Mucosa of stomach (tissue), 1 donor: ENCODE measurements around the gene SF3B3.

ENCODE experiments used
- H3K27me3 ChIP-seq: one replicate; pipeline ENCODE4 v1.7.0; 2013; ENCODE audit warnings: mild to moderate bottlenecking, low read length; ENCODE audit not compliant: control insufficient read depth, insufficient read depth
- H3K36me3 ChIP-seq: one replicate; pipeline ENCODE4 v1.7.0; 2013; ENCODE audit warnings: low read length; ENCODE audit not compliant: control insufficient read depth, insufficient read depth
- H3K4me1 ChIP-seq: one replicate; pipeline ENCODE4 v1.7.0; 2013; ENCODE audit warnings: mild to moderate bottlenecking, low read length; ENCODE audit not compliant: control insufficient read depth, insufficient read depth
- H3K4me3 ChIP-seq: one replicate; pipeline ENCODE4 v1.7.0; 2013; ENCODE audit warnings: low read length
- H3K9ac ChIP-seq: one replicate; pipeline ENCODE4 v1.7.0; 2013; ENCODE audit warnings: mild to moderate bottlenecking, low read length, moderate library complexity
- H3K9me3 ChIP-seq: one replicate; pipeline ENCODE4 v1.7.0; 2013; ENCODE audit warnings: mild to moderate bottlenecking, low read length, moderate library complexity; ENCODE audit not compliant: control insufficient read depth
- donor health status: Pancreatic carcinoma.

Gene SF3B3

GRCh38 chr16:70484867-70485266 lies 38.7 kb upstream of the SF3B3 start:
- Histone ChIP-seq H3K9ac (no peak overlapping the region), H3K4me3 (no peak overlapping the region), H3K4me1 (no peaks in the 10 kb centered on the region), H3K27me3 (no peaks in the 10 kb centered on the region), H3K9me3 (no peaks in the 10 kb centered on the region), H3K36me3 (peaks cover 3% of the 10 kb centered on the region)

GRCh38 chr16:70490261-70490660 lies 33.4 kb upstream of the SF3B3 start:
- peaks cover 7% of the 10 kb centered on the region for H3K36me3 ChIP-seq
- H3K9me3 ChIP-seq: no peaks in the 10 kb centered on the region
- no peak overlapping the region for H3K4me3 ChIP-seq
- no peaks in the 10 kb centered on the region for H3K27me3 ChIP-seq
- H3K4me1 ChIP-seq: no peaks in the 10 kb centered on the region
- no peak overlapping the region for H3K9ac ChIP-seq

DNA sequence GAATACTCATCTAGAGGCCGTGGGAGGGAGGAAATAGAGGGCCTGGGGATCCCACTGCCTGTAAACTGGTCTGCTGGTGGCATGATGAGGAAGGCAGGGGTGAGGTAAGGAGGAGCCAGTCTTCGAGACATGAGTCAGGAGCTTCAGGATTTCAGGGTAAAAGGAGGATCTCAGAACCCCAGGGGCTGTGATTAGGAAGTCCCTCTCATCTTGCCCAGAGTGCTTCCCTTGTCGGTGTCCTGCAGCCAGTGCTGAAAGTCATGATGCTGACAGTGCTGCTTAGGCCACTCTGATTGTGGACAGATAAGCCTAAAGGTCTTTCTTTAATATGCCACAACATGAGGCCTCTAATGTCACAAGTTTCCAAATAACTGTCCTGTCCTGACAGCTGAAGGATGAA lies 29.8 kb upstream of the SF3B3 start:
- Histone ChIP-seq H3K9me3 (no peaks in the 10 kb centered on the region), H3K4me1 (no peaks in the 10 kb centered on the region), H3K4me3 (no peak overlapping the region), H3K27me3 (no peaks in the 10 kb centered on the region), H3K36me3 (peaks cover 21% of the 10 kb centered on the region), H3K9ac (no peak overlapping the region)

DNA sequence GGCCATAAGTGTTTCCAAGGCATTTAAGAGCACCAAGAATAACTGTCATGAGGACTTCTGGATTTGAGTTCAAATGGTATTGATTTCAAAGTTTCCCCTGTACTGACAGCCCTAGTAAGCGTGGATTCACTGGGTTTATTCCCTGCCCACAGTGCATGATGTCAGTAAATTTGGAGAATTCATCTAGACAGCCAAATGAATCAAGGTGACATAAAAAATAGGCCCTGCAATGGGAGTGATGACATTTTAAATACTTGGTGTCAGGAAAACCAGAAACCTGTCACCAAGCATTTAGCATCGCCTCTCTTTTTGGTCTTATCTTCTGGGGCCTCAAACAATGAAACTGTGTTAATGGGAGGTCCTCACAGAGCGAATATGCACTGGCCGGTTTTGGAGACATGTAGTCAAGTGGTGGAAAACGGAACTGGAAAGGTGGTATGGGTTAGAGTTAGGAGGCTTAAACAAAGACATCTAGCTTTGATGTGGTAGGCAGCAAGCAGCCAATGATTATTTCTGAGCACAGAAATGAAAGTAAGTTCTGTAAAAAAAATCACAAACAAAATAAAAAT lies 29.3 kb upstream of the SF3B3 start:
- no peaks in the 10 kb centered on the region for H3K9me3 ChIP-seq
- H3K27me3 ChIP-seq: no peaks in the 10 kb centered on the region
- no peaks in the 10 kb centered on the region for H3K4me1 ChIP-seq
- H3K4me3 ChIP-seq: no peak overlapping the region
- peaks cover 21% of the 10 kb centered on the region for H3K36me3 ChIP-seq
- H3K9ac ChIP-seq: no peak overlapping the region

- no peaks in the 10 kb centered on the region for H3K9me3 ChIP-seq
- no peak overlapping the region for H3K9ac ChIP-seq
- H3K4me3 ChIP-seq: no peak overlapping the region
- peaks cover 19% of the 10 kb centered on the region for H3K36me3 ChIP-seq
- no peaks in the 10 kb centered on the region for H3K27me3 ChIP-seq
- H3K4me1 ChIP-seq: no peaks in the 10 kb centered on the region
Observed at GRCh38 chr16:70494777-70495176, 28.8 kb upstream of the SF3B3 start.

GRCh38 chr16:70495425-70496182 lies 28.0 kb upstream of the SF3B3 start:
- H3K27me3 ChIP-seq: no peaks in the 10 kb centered on the region
- peaks cover 14% of the 10 kb centered on the region for H3K36me3 ChIP-seq
- no peaks in the 10 kb centered on the region for H3K4me1 ChIP-seq
- H3K9me3 ChIP-seq: no peaks in the 10 kb centered on the region
- no peak overlapping the region for H3K4me3 ChIP-seq
- H3K9ac ChIP-seq: no peak overlapping the region

DNA sequence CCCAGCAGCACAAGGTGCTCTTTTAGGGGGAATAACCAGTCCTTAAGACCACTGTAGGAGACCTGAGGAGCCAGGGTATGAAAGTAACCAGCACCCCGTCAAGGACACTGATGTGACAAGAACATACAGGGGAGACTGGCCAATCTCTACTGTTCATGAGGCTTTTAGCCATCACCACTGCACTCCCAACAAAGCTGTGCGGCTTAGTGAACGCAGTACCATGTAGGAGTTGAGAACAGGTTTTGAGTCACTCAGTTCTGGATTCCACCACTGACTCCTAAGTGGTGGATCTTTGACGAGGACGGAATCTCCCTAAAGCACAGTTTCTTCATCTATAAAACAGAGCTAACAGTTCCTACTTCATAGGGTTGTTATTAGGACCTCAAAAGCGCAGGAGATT lies 27.1 kb upstream of the SF3B3 start:
- peaks cover 14% of the 10 kb centered on the region for H3K36me3 ChIP-seq

DNA sequence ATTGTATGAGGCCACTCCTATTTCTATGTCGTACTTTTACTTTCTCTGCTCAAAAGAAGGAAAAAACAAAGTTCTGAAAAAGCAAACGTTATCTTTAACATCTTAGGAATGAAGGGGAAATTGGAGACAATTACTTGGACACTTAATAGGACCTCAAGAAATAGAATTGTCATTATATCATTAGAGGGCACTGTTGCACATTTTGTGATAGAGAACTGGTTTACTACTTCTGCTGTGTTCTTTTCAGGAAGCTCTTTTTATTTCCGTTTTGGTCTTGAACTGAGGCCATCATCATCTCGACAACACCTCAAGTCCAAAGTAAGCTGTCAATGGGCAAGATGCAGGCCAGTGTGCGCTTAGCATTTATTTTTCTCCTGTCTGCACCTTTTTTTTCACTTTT lies 14.9 kb upstream of the SF3B3 start:
- no peaks in the 10 kb centered on the region for H3K9me3 ChIP-seq
- no peak overlapping the region for H3K4me3 ChIP-seq
- peaks cover 5% of the 10 kb centered on the region for H3K36me3 ChIP-seq
- no peaks in the 10 kb centered on the region for H3K27me3 ChIP-seq
- H3K9ac ChIP-seq: no peak overlapping the region
- H3K4me1 ChIP-seq: no peaks in the 10 kb centered on the region

More for the DNA sequence above, 27.1 kb upstream of the SF3B3 start:
- no peaks in the 10 kb centered on the region for H3K9me3 ChIP-seq
- no peak overlapping the region for H3K9ac ChIP-seq
- no peak overlapping the region for H3K4me3 ChIP-seq
- H3K4me1 ChIP-seq: no peaks in the 10 kb centered on the region
- no peaks in the 10 kb centered on the region for H3K27me3 ChIP-seq

GRCh38 chr16:70510216-70510615 lies 13.4 kb upstream of the SF3B3 start:
- H3K36me3 ChIP-seq: no peaks in the 10 kb centered on the region
- no peak overlapping the region for H3K9ac ChIP-seq
- no peaks in the 10 kb centered on the region for H3K4me1 ChIP-seq
- no peaks in the 10 kb centered on the region for H3K9me3 ChIP-seq
- no peak overlapping the region for H3K4me3 ChIP-seq
- no peaks in the 10 kb centered on the region for H3K27me3 ChIP-seq

DNA sequence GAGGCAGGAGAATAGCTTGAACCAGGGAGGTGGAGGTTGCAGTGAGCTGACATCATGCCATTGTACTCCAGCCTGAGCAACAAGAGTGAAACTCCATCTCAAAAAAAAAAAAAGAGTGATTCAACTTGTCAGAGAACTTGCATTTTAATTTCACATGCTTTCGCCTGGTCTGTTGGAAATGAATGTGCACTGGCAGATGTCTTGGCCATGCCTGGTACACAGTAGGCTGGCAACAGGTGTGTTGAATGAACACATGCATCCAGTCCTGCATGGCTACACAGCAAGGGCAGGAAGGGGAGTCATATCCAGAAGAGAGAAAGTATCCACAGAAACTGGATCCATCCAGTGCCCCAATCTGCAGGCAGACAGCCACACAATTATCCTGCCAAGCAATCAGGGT lies 11.8 kb upstream of the SF3B3 start:
- no peaks in the 10 kb centered on the region for H3K27me3 ChIP-seq
- no peaks in the 10 kb centered on the region for H3K9me3 ChIP-seq
- H3K4me1 ChIP-seq: no peaks in the 10 kb centered on the region
- no peak overlapping the region for H3K4me3 ChIP-seq
- no peaks in the 10 kb centered on the region for H3K36me3 ChIP-seq
- H3K9ac ChIP-seq: no peak overlapping the region

DNA sequence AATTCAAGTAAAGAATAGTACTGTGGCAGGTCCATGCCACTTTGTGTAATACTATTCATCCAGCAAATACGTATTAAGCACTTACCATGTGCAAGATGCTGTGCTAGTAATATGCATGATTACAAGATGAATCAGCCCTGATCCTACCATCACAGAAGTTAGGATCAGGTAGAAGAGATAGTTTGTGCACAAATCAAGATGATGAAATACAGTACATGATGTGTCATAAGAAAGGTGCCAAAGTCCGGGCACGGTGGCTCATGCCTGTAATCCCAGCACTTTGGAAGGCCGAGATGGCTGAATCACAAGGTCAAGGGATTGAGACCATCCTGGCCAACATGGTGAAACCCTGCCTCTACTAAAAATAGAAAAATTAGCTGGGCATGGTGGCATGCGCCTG lies 11.2 kb upstream of the SF3B3 start:
- no peak overlapping the region for H3K9ac ChIP-seq
- no peaks in the 10 kb centered on the region for H3K36me3 ChIP-seq
- no peak overlapping the region for H3K4me3 ChIP-seq
- H3K4me1 ChIP-seq: no peaks in the 10 kb centered on the region
- H3K9me3 ChIP-seq: no peaks in the 10 kb centered on the region
- H3K27me3 ChIP-seq: no peaks in the 10 kb centered on the region

DNA sequence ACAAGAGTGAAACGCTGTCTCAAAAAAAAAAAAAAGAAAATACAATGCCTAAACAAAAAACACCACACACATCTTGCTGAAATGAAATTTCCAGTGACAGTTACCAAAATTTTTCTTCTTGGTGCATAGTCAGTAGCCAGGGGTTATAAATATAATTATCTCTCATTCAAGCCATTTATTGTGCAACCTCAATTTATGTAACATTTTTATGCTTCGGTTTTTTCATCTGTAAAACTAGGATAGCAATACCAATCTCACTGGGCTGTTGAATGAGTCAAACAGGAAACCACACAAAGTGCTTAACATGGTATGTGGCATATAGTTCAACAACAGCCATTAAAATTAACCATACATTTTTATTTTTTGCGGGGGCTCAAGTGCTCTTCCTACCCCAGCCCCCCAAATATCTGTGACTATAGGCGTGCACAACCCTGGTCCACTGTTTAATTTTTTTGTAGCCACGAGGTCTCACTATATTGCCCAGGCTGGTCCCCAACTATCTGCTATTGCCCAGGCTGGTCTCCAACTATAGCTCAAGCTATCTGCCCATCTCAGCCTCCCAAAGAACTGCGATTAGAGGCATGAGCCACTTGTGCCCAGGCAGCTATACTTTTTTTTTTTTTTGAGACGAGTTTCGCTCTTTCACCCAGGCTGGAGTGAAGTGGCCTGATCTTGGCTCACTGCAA lies 2.9 kb upstream of the SF3B3 start:
- H3K9ac ChIP-seq: no peak overlapping the region
- no peaks in the 10 kb centered on the region for H3K36me3 ChIP-seq
- no peaks in the 10 kb centered on the region for H3K9me3 ChIP-seq

More for the DNA sequence above, 2.9 kb upstream of the SF3B3 start:
- Histone ChIP-seq H3K27me3 (no peaks in the 10 kb centered on the region), H3K4me1 (peaks cover 8% of the 10 kb centered on the region), H3K4me3 (no peak overlapping the region)
